ENCODE data around the gene NHS. TPM values are rescaled to one million over a fixed set of nuclear protein-coding genes. Genes with fewer than 3 reads are reported as not detected.

NHS gene
- total RNA-seq, 2 donors from 2014 or later: 6.0 to 7.3 TPM

GRCh38 chrX:17520016-17520615 lies 145.1 kb downstream of the NHS start:
- Mint-ChIP-seq H3K27me3 (ENCODE audit: insufficient read depth) (no peaks in the 10 kb centered on the region), H3K36me3 (ENCODE audit: low read depth) (no peaks in the 10 kb centered on the region), H3K9me3 (peaks cover 4% of the 10 kb centered on the region), H3K4me1 (peaks cover 5% of the 10 kb centered on the region), H3K27ac (no peak overlapping the region), H3K4me3 (no peak overlapping the region)
- Histone ChIP-seq H3K4me1 (ENCODE audit: control insufficient read depth, insufficient read depth, low read length) (no peaks in the 10 kb centered on the region), H3K27me3 (ENCODE audit: control insufficient read depth, insufficient read depth, low read length, poor library complexity, severe bottlenecking) (no peaks in the 10 kb centered on the region), H3K27ac (ENCODE audit: low read depth, low read length) (no peak overlapping the region), H3K4me3 (ENCODE audit: low read length) (no peak overlapping the region), H3K36me3 (ENCODE audit: control insufficient read depth, insufficient read depth, low read length) (no peaks in the 10 kb centered on the region), H3K9me3 (ENCODE audit: control insufficient read depth, low read length) (no peaks in the 10 kb centered on the region), H3K9ac (ENCODE audit: extremely low read depth, low read length, poor library complexity, severe bottlenecking) (no peak overlapping the region)
- DNase-seq: no peak
- 88% methylated on average over 2 of the region's 2 CpGs; no CpG with 5 or more reads in 1 of the 2 experiments for WGBS, 2 experiments (ENCODE audit: insufficient coverage in 1 of 2, insufficient read length in 1 of 2)
- TF ChIP-seq CTCF (conservative IDR thresholded peaks at IDR 0.05): no peak

GRCh38 chrX:17521871-17522693 lies 147.1 kb downstream of the NHS start:
- H3K27ac Mint-ChIP-seq: no peak overlapping the region

GRCh38 chrX:17525266-17525665 lies 150.3 kb downstream of the NHS start:
- Mint-ChIP-seq H3K4me1 (peaks cover 28% of the 10 kb centered on the region), H3K27ac (no peak overlapping the region)

More at GRCh38 chrX:17521871-17522693, 147.1 kb downstream of the NHS start:
- Histone ChIP-seq H3K27me3 (ENCODE audit: control insufficient read depth, insufficient read depth, low read length, poor library complexity, severe bottlenecking) (no peaks in the 10 kb centered on the region), H3K9me3 (ENCODE audit: control insufficient read depth, low read length) (no peaks in the 10 kb centered on the region), H3K4me3 (ENCODE audit: low read length) (no peak overlapping the region), H3K27ac (ENCODE audit: low read depth, low read length) (no peak overlapping the region), H3K36me3 (ENCODE audit: control insufficient read depth, insufficient read depth, low read length) (no peaks in the 10 kb centered on the region), H3K9ac (ENCODE audit: extremely low read depth, low read length, poor library complexity, severe bottlenecking) (no peak overlapping the region), H3K4me1 (ENCODE audit: control insufficient read depth, insufficient read depth, low read length) (no peaks in the 10 kb centered on the region)
- Mint-ChIP-seq H3K36me3 (ENCODE audit: low read depth) (no peaks in the 10 kb centered on the region), H3K27me3 (ENCODE audit: insufficient read depth) (no peaks in the 10 kb centered on the region), H3K4me1 (peaks cover 8% of the 10 kb centered on the region), H3K4me3 (no peak overlapping the region), H3K9me3 (peaks cover 4% of the 10 kb centered on the region)
- WGBS, 2 experiments (ENCODE audit: insufficient coverage in 1 of 2, insufficient read length in 1 of 2): 45% methylated on average over 14 of the region's 16 CpGs; no CpG with 5 or more reads in 1 of the 2 experiments
- DNase-seq: peak; percentile 82
- no peak for TF ChIP-seq CTCF (conservative IDR thresholded peaks at IDR 0.05)

More at GRCh38 chrX:17525266-17525665, 150.3 kb downstream of the NHS start:
- no peaks in the 10 kb centered on the region for H3K9me3 Mint-ChIP-seq
- H3K4me3 Mint-ChIP-seq: no peak overlapping the region
- Histone ChIP-seq H3K9me3 (ENCODE audit: control insufficient read depth, low read length) (no peaks in the 10 kb centered on the region), H3K4me1 (ENCODE audit: control insufficient read depth, insufficient read depth, low read length) (no peaks in the 10 kb centered on the region), H3K4me3 (ENCODE audit: low read length) (no peak overlapping the region), H3K36me3 (ENCODE audit: control insufficient read depth, insufficient read depth, low read length) (no peaks in the 10 kb centered on the region), H3K9ac (ENCODE audit: extremely low read depth, low read length, poor library complexity, severe bottlenecking) (no peak overlapping the region), H3K27ac (ENCODE audit: low read depth, low read length) (no peak overlapping the region), H3K27me3 (ENCODE audit: control insufficient read depth, insufficient read depth, low read length, poor library complexity, severe bottlenecking) (no peaks in the 10 kb centered on the region)
- no peak for TF ChIP-seq CTCF (conservative IDR thresholded peaks at IDR 0.05)
- WGBS, 2 experiments (ENCODE audit: insufficient coverage in 1 of 2, insufficient read length in 1 of 2): 80% methylated on average over 1 of the region's 1 CpG; no CpG with 5 or more reads in 1 of the 2 experiments
- no peaks in the 10 kb centered on the region for H3K36me3 Mint-ChIP-seq (ENCODE audit: low read depth)
- no peaks in the 10 kb centered on the region for H3K27me3 Mint-ChIP-seq (ENCODE audit: insufficient read depth)
- DNase-seq: no peak
